ENCODE results near the gene IARS1.
A peak's percentile ranks its signal among the peaks of the same experiment; 100 is the strongest.

IARS1 gene

GRCh38 chr9:92328225-92328624 is 34.7 kb upstream of the IARS1 start:
- Histone ChIP-seq H3K36me3 (peaks cover 7% of the 10 kb centered on the region), H3K4me1 (peaks cover 9% of the 10 kb centered on the region), H3K9me3 (no peaks in the 10 kb centered on the region), H3K27me3 (no peaks in the 10 kb centered on the region), H3K4me3 (ENCODE audit: low read depth, low read length) (no peak overlapping the region)
- DNase-seq = peak; percentile 32
- peak; percentile 58 for TF ChIP-seq CTCF (IDR thresholded peaks at IDR 0.05; ENCODE audit: low read depth, low read length)

DNA sequence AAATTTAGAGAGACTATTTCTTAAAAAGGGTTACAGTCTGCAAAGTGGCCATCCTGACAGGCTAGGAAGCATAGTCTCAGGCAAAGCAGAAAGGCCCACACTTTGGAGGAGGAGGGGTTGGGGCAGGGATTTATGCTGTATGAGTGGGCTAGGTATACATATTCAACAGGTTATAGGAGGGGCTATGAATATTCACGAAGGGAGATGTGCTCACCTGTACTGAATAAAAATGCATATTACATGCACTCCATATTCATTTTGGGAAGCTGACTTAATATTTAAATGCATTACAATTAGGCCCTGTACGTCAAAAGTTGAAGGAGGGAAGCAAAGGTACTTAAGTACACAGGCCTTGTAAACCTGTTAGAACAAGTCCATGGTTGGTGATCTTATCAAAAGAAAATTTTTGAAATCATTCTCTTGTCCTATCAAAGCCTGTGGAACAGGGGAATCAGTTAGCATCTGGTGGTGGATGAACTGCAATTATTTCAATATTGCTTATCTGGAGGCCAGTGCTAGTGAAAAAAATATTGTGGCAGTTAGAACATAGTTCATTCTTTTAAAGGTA is 33.9 kb upstream of the IARS1 start:
- H3K4me1 ChIP-seq = peaks cover 9% of the 10 kb centered on the region

DNA sequence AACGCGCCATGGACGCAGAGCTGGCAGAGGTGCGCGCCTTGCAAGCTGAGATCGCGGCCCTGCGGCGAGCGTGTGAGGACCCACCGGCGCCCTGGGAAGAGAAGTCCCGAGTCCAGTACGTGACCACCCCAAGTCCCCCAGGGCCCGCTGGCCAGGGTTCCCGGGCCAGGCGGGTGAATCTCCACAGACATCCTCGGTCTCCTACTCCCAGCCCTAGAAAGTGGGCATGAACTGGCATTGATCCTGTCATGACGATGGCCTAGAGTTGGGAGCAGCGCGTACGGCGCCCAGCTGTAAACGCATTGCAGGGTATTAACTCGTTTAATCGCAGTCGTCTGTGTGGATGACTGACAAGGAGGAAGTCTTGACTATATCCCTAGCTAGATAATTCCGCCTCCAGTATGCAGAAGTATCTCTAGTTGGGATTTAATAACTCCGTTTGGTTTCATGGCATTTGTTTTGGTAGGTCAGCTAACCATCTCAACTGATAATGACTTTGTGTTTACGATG is 32.5 kb upstream of the IARS1 start:
- Histone ChIP-seq H3K4me1 (peaks cover 9% of the 10 kb centered on the region), H3K9me3 (no peaks in the 10 kb centered on the region), H3K4me3 (ENCODE audit: low read depth, low read length) (peak overlapping the region; percentile 95), H3K27me3 (no peaks in the 10 kb centered on the region), H3K36me3 (peaks cover 22% of the 10 kb centered on the region)
- TF ChIP-seq CTCF (IDR thresholded peaks at IDR 0.05; ENCODE audit: low read depth, low read length) = no peak
- DNase-seq = no peak

More for the DNA sequence above, 33.9 kb upstream of the IARS1 start:
- TF ChIP-seq CTCF (IDR thresholded peaks at IDR 0.05; ENCODE audit: low read depth, low read length) = no peak
- no peaks in the 10 kb centered on the region for H3K9me3 ChIP-seq
- H3K27me3 ChIP-seq = no peaks in the 10 kb centered on the region
- peaks cover 13% of the 10 kb centered on the region for H3K36me3 ChIP-seq
- no peak overlapping the region; the same call in 1 of the 2 replicates for H3K4me3 ChIP-seq (ENCODE audit: low read depth, low read length)
- DNase-seq = no peak

DNA sequence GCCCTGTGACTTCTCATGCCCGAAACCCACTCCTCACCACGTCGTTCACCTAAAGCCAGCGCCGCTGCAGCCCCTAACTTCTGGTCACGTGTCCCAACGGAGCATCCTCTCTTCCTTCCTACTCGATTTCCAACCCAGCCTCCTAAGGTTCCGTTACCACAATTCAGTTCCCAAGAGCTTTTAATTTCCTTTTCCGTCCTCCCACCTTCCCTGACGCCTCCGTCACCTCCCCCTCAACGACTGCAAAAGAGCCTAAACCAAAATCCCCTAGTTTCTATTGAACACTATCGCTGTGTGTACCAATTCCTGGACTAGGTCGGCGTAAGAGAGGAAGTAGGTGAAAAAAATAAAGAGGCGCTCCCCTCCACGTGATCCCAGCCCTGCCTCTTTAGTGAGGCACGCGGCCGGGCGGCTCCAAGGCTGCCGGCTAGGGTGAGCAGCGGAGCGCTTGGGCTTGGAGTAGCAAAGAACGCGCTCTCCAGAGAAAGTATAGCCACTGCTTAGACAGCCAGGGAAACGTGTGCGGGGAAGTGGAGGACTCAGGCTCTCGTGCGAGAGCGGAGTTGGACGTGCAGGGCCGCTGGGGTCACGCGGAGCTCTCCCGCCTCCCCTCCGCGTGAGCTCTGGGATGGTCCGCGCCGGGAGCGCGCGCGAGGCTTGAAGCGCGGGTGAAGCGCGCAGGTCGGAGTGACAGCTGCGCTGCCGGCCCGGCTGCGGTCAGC is 31.9 kb upstream of the IARS1 start, which contains the start of the genes CENPP and NOL8:
CENPP (plus strand) TSS at position 685 of the 722 bp plus-strand sequence.
NOL8 (minus strand) TSS at position 82 of the 722 bp plus-strand sequence. CDS start 1,189 bp downstream, outside the sequence.
- no peak for TF ChIP-seq CTCF (IDR thresholded peaks at IDR 0.05; ENCODE audit: low read depth, low read length)
- DNase-seq = peak; percentile 89
- Histone ChIP-seq H3K27me3 (no peaks in the 10 kb centered on the region), H3K4me1 (peaks cover 9% of the 10 kb centered on the region), H3K36me3 (peaks cover 28% of the 10 kb centered on the region), H3K4me3 (ENCODE audit: low read depth, low read length) (peak within 1 kb of the TSS; percentile 95), H3K9me3 (no peaks in the 10 kb centered on the region)

DNA sequence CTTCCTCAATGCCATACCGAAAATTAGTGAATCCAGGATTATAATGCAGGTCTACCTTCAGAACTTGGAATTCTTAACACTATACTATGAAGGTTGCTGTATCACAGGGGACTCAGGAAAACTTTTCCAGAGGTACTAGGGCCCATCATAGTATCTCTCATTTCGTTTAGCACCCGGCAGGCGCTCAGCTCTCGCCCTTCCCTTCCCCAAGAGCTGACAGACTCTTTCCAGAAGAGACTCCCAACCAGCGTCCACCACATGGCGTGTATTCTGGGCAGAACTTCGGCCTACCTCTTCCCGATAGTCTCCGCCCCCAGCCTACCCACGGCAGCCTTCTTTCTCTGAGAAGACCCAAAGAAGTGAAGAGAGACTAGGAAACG is 31.4 kb upstream of the IARS1 start:
- TF ChIP-seq CTCF (IDR thresholded peaks at IDR 0.05; ENCODE audit: low read depth, low read length) = no peak
- Histone ChIP-seq H3K27me3 (no peaks in the 10 kb centered on the region), H3K36me3 (peaks cover 33% of the 10 kb centered on the region), H3K4me1 (peaks cover 9% of the 10 kb centered on the region), H3K4me3 (ENCODE audit: low read depth, low read length) (peak overlapping the region; percentile 95), H3K9me3 (no peaks in the 10 kb centered on the region)
- no peak for DNase-seq

DNA sequence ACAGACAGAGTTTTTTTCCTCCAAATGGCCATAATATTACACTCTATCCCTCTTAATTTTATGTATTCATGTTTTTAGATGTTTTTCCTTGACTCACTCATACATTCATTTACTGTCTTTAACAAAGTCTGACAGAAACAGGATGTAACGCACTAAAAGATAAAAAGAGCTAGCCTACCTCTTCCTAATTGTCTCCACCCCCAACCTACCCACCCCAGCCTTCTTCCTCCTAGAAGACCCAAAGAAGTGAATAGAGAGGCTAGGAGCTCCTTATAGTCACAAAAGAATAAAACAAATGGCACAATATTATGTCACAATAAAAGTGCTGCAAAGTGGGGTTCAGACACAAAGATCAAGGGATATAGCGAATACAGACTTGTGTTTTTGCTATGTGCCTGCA is 30.9 kb upstream of the IARS1 start:
- H3K27me3 ChIP-seq = no peaks in the 10 kb centered on the region

More for the DNA sequence above, 30.9 kb upstream of the IARS1 start:
- H3K9me3 ChIP-seq = no peaks in the 10 kb centered on the region
- H3K36me3 ChIP-seq = peaks cover 38% of the 10 kb centered on the region
- peaks cover 9% of the 10 kb centered on the region for H3K4me1 ChIP-seq
- H3K4me3 ChIP-seq (ENCODE audit: low read depth, low read length) = peak overlapping the region; percentile 95
- no peak for TF ChIP-seq CTCF (IDR thresholded peaks at IDR 0.05; ENCODE audit: low read depth, low read length)
- DNase-seq = no peak
